ENCODE measurements around the gene AGPAT3.
"Not testable (repeated sequence)": the region's sequence is repeated elsewhere in the genome, so short reads cannot be mapped to it uniquely, and the experiment has no call there.

AGPAT3 gene

GRCh38 chr21:43834146-43834905, 30.7 kb upstream of the AGPAT3 start:
- no peak for DNase-seq (ENCODE audit: low read depth)

- no peak for DNase-seq (ENCODE audit: low read depth)
These were observed 30.0 kb upstream of the AGPAT3 start for GRCh38 chr21:43835050-43835449.

- DNase-seq (ENCODE audit: low read depth), result no peak
These were observed 29.2 kb upstream of the AGPAT3 start for GRCh38 chr21:43835861-43836260.

GRCh38 chr21:43836616-43837015, 28.4 kb upstream of the AGPAT3 start:
- DNase-seq (ENCODE audit: low read depth), result no peak

GRCh38 chr21:43840259-43840658, 24.8 kb upstream of the AGPAT3 start:
- no peak for DNase-seq (ENCODE audit: low read depth)

DNA sequence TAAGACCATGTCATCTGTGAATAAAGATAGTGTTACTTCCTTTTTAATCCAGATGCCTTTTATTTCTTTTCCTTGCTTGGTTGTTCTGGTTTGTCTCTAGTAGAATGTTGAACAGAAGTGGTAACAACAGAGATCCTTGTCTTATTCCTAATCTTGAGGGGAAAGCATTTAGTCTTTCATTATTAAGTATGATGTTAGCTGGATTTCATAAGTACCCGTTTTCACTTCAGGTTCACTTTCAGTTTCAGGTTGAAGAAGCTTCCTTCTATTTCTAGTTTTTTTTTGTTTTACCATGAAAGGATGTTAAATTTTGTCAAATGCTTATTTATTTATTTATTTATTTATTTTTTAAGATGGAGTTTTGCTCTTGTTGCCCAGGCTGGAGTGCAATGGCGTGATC, 22.3 kb upstream of the AGPAT3 start:
- no peak for DNase-seq (ENCODE audit: low read depth)

GRCh38 chr21:43844906-43845305, 20.1 kb upstream of the AGPAT3 start:
- DNase-seq (ENCODE audit: low read depth), result not testable (repeated sequence)

DNA sequence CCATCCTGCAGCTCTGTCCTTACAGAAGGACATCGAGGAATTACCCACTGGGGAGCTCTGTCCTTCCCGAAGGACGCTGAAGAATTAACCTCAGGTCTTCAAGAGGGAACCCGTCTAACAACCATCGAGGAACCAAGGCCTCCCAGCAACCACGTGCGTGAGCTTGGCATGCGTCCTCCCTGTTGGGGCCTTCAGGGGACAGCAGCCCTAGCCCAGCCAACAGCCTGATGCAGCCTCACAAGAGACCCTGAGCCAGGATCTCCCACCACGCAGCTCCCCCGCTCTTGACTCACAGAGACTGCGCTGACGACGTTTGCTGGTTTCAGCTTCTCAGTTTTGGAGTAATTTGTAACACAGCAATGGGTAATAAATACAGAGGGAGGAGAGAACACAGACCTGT, 19.6 kb upstream of the AGPAT3 start:
- no peak for DNase-seq (ENCODE audit: low read depth)

GRCh38 chr21:43846430-43846829, 18.6 kb upstream of the AGPAT3 start:
- DNase-seq (ENCODE audit: low read depth), result no peak

DNA sequence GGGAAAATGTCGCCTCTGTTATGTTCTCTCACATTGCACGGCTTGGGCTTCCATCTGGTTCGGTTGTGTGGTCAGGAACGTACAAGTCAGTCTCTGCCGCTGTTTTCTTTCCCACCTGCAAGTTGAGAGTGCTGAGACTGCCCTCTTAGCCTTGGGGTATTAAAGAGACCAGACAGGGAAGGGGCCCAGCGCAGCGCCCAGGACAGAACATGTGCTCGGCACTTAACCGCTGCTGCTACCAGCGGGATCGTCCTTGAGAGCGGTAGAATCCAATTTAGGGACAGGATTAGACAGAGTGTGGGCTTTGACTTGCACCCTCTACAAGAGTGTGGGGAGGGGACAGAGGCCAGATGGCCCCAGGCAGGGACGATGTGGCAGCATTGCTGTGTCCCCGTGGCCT, 17.7 kb upstream of the AGPAT3 start:
- no peak for DNase-seq (ENCODE audit: low read depth)

GRCh38 chr21:43848771-43849170, 16.3 kb upstream of the AGPAT3 start:
- DNase-seq (ENCODE audit: low read depth), result no peak

- no peak for DNase-seq (ENCODE audit: low read depth)
These were observed 15.3 kb upstream of the AGPAT3 start for GRCh38 chr21:43849532-43850299.

DNA sequence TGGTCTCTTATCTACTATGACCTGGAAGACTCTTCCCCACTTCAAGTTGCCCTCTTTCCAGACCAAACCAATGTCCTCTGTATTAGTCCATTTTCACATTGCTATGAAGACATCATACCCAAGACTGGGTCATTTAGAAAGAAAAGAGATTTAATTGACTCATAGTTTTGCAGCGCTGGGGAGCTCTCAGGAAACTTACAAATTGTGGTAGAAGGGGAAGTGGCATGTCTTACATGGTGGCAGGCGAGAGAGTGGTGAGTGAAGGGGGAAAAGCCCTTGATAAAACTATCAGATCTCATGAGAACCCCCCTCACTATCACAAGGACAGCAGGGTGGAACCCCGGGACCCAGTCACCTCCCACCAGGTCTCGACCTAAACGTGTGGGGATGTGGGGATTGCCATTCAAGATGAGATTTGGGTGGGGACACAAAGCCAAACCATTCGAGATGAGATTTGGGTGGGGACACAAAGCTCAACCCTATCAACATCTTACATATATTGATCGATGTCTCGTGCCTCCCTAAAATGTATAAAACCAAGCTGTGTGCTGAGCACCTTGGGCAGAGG, 14.2 kb upstream of the AGPAT3 start:
- no peak for DNase-seq (ENCODE audit: low read depth)

DNA sequence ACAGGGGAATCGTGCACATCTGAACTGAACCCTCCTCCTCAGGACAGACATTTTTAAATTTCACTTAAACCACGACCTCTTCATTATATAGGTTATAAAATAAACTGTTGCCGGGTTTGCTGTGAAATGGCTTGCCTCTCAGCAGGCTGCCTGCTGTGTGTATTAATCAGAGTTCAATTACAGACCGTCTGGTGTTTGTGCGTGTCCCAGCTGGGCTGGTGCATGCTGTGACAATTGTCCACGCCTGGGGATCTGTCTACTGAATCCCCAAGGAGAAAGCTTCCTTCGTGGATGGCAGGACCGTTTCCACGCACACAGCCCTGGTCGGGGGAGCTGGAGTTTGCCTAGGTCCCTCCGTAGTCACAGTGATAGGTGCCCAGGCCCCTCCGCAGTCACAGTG, 13.4 kb upstream of the AGPAT3 start:
- DNase-seq (ENCODE audit: low read depth), result no peak

GRCh38 chr21:43853851-43854772, 10.9 kb upstream of the AGPAT3 start:
- DNase-seq (ENCODE audit: low read depth), result no peak

- no peak for DNase-seq (ENCODE audit: low read depth)
These were observed 10.0 kb upstream of the AGPAT3 start for GRCh38 chr21:43854773-43855633.

GRCh38 chr21:43855955-43856354, 9.1 kb upstream of the AGPAT3 start:
- DNase-seq (ENCODE audit: low read depth), result no peak

- no peak for DNase-seq (ENCODE audit: low read depth)
These were observed 6.0 kb upstream of the AGPAT3 start for GRCh38 chr21:43858806-43859648.

DNA sequence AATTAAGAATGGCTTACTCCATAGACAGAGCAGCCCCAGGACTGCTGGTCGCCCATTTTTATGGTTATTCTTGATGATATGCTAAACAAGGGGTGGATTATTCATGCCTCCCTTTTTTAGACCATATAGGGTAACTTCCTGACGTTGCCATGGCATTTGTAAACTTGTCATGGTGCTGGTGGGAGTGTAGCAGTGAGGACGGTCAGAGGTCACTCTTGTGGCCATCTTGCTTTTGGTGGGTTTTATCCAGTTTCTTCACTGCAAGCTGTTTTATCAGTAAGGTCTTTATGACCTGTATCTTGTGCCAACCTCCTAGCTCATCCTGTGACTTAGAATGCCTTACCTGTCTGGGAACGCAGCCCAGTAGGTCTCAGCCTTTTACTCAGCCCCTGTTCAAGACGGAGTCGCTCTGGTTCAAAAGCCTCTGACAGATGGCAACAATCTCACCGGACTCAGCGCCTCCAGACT, 5.2 kb upstream of the AGPAT3 start:
- DNase-seq (ENCODE audit: low read depth), result no peak

- DNase-seq (ENCODE audit: low read depth), result no peak
These were observed 3.3 kb upstream of the AGPAT3 start for GRCh38 chr21:43861706-43862105.

All from activated T-helper 1 cell treated with Interleukin-2 at 50 U/mL for 16 hours (primary cell).